Thyroid gland (tissue), 4 donors: Measurements from ENCODE around the gene COL28A1. TPM values are rescaled to one million over a fixed set of nuclear protein-coding genes. Genes with fewer than 3 reads are reported as not detected.
A peak's percentile ranks its signal among the peaks of the same experiment; 100 is the strongest.

ENCODE experiments used
- DNase-seq, 2 donors: peaks; one replicate each; pipeline ENCODE4 v3.0.0-alpha.2; 2019
- H3K27ac ChIP-seq, 3 donors: fragments of 200-600 bp; sonication (generic); 1 replicate in 2 of 3; 2 replicates in 1 of 3; pipeline ENCODE4 v1.5.1; 2016 to 2019; ENCODE audit warnings: mild to moderate bottlenecking in 1 of 3, moderate library complexity in 1 of 3
- H3K27me3 ChIP-seq: fragments of 200-600 bp; sonication (generic); one replicate; pipeline ENCODE4 v1.5.1; 2019
- H3K36me3 ChIP-seq, 2 donors: fragments of 200-600 bp; sonication (generic); one replicate each; pipeline ENCODE4 v1.5.1; 2016 to 2019
- H3K4me1 ChIP-seq, 2 donors: fragments of 200-600 bp; sonication (generic); one replicate each; pipeline ENCODE4 v1.5.1; 2017 to 2019
- H3K4me3 ChIP-seq, 3 donors: fragments of 200-600 bp; sonication (generic); replicated peaks in 1 of 3; 1 replicate in 2 of 3; 2 replicates in 1 of 3; pipeline ENCODE4 v1.5.1; 2016; ENCODE audit warnings: mild to moderate bottlenecking in 1 of 3
- H3K9me3 ChIP-seq: fragments of 200-600 bp; sonication (generic); one replicate; pipeline ENCODE4 v1.5.1; 2017
- CTCF ChIP-seq, 6 experiments: fragments of 200-600 bp in 3 of 6; fragments of 450-650 bp in 3 of 6; sonication (generic) in 3 of 6; IDR thresholded peaks; one replicate each; pipeline ENCODE4 v1.5.1; 2016 to 2019; ENCODE audit warnings: antibody characterized with exemption in 6 of 6, mild to moderate bottlenecking in 2 of 6, inconsistent platforms in 1 of 6, moderate library complexity in 1 of 6
- POLR2A ChIP-seq, 2 donors: fragments of 450-650 bp; IDR thresholded peaks; one replicate each; pipeline ENCODE4 v1.6.1; 2017; ENCODE audit warnings: antibody characterized with exemption in 2 of 2, mild to moderate bottlenecking in 2 of 2, moderate library complexity in 1 of 2
- WGBS, 2 donors: methylation state at CpG; one replicate each; pipeline ENCODE4 v1.1.5; 2017; 5-methylcytosine and 5-hydroxymethylcytosine counted together
- intact Hi-C: fragments of 100-400 bp; cut with DNase I; formaldehyde crosslinking; loops from one replicate; pipeline ENCODE4 v1.15.1; 2023
- total RNA-seq, 4 donors: library from RNA; depleted of rRNA; stranded (reverse); fragments of >200 nt; gene quantifications; one replicate each; pipeline ENCODE4 v1.2.3, GENCODE V29; 2016

COL28A1 gene
- 1 to 10 TPM in 2 of 4 donors, under 1 TPM in 2; 0.54 to 1.9 (median 0.97) TPM for total RNA-seq

- no peaks in the 10 kb centered on the region for H3K27me3 ChIP-seq
- H3K9me3 ChIP-seq, result no peaks in the 10 kb centered on the region
- H3K4me1 ChIP-seq, result no peaks in the 10 kb centered on the region
- WGBS, 2 donors, result 3 to 13% methylated on average over 1 of the region's 1 CpG
- TF ChIP-seq POLR2A (IDR thresholded peaks at IDR 0.05) (no peak), CTCF (IDR thresholded peaks at IDR 0.05) (no peak)
- H3K27ac ChIP-seq, result no peak within 1 kb of the TSS
- no peak within 1 kb of the TSS for H3K4me3 ChIP-seq
- peak; percentile 4 to 11 for DNase-seq
- H3K36me3 ChIP-seq, result no peaks in the 10 kb centered on the region
- intact Hi-C loops, result loop anchor here (10.0 kb wide), 1 partner anchor 441 kb away; no protein-coding TSS in a partner anchor
Measured at GRCh38 chr7:7535691-7536090, at the start of gene COL28A1. Gene COL28A1, minus strand, starts transcription at chr7:7535873. Its CDS starts 2,998 bp downstream, at chr7:7532875.

GRCh38 chr7:7584653-7585052 is 49.0 kb upstream of the COL28A1 start:
- no peaks in the 10 kb centered on the region for H3K9me3 ChIP-seq
- no peaks in the 10 kb centered on the region for H3K4me1 ChIP-seq
- no peak for DNase-seq
- intact Hi-C loops, result no loop called here
- no peaks in the 10 kb centered on the region for H3K27me3 ChIP-seq
- 89 to 91% methylated on average over 1 of the region's 1 CpG for WGBS, 2 donors
- no peak for TF ChIP-seq POLR2A (IDR thresholded peaks at IDR 0.05)
- no peak for TF ChIP-seq CTCF (IDR thresholded peaks at IDR 0.05)
- H3K27ac ChIP-seq, result no peak overlapping the region
- no peak overlapping the region for H3K4me3 ChIP-seq
- H3K36me3 ChIP-seq, result no peaks in the 10 kb centered on the region

- no peak overlapping the region for H3K4me3 ChIP-seq
- no peak overlapping the region for H3K27ac ChIP-seq
- no peak for TF ChIP-seq POLR2A (IDR thresholded peaks at IDR 0.05)
- no peak for TF ChIP-seq CTCF (IDR thresholded peaks at IDR 0.05)
- H3K9me3 ChIP-seq, result no peaks in the 10 kb centered on the region
- H3K4me1 ChIP-seq, result no peaks in the 10 kb centered on the region
- DNase-seq, result no peak
- 77 to 82% methylated on average over 2 of the region's 2 CpGs for WGBS, 2 donors
- no peaks in the 10 kb centered on the region for H3K36me3 ChIP-seq
- H3K27me3 ChIP-seq, result no peaks in the 10 kb centered on the region
- intact Hi-C loops, result no loop called here
Measured at GRCh38 chr7:7583731-7584130, 48.1 kb upstream of the COL28A1 start.

GRCh38 chr7:7582596-7582995 is 46.9 kb upstream of the COL28A1 start:
- no peak overlapping the region for H3K4me3 ChIP-seq
- H3K9me3 ChIP-seq, result no peaks in the 10 kb centered on the region
- no peaks in the 10 kb centered on the region for H3K36me3 ChIP-seq
- no peak overlapping the region for H3K27ac ChIP-seq
- no peak for DNase-seq
- TF ChIP-seq POLR2A (IDR thresholded peaks at IDR 0.05), result no peak
- no peak for TF ChIP-seq CTCF (IDR thresholded peaks at IDR 0.05)
- WGBS, 2 donors, result 91 to 94% methylated on average over 1 of the region's 1 CpG
- intact Hi-C loops, result no loop called here
- H3K4me1 ChIP-seq, result no peaks in the 10 kb centered on the region
- no peaks in the 10 kb centered on the region for H3K27me3 ChIP-seq

GRCh38 chr7:7581531-7582179 is 46.0 kb upstream of the COL28A1 start:
- Histone ChIP-seq H3K4me1 (no peaks in the 10 kb centered on the region), H3K36me3 (no peaks in the 10 kb centered on the region), H3K9me3 (no peaks in the 10 kb centered on the region), H3K4me3 (no peak overlapping the region), H3K27ac (no peak overlapping the region), H3K27me3 (no peaks in the 10 kb centered on the region)
- DNase-seq, result no peak
- intact Hi-C loops, result no loop called here
- 68 to 76% methylated on average over 10 of the region's 10 CpGs for WGBS, 2 donors
- TF ChIP-seq CTCF (IDR thresholded peaks at IDR 0.05), result no peak
- no peak for TF ChIP-seq POLR2A (IDR thresholded peaks at IDR 0.05)
